H54 (cell line): ENCODE measurements around the gene AHCYL1.

ENCODE experiments used
- DNase-seq: peaks from one replicate; pipeline ENCODE4 v3.0.0; 2011; ENCODE audit warnings: low spot score, mixed read lengths; ENCODE audit not compliant: insufficient read length
- FAIRE-seq: peaks from 3 replicates; lab custom pipeline; 2011; peaks lifted over from hg19 to GRCh38; lab: Jason Lieb, UNC
- POLR2A ChIP-seq: IDR thresholded peaks from 2 replicates; pipeline ENCODE4 v1.6.1; 2011; ENCODE audit warnings: low read depth, mild to moderate bottlenecking, low read length

The AHCYL1 gene

GRCh38 chr1:109959974-109960744, 24.4 kb upstream of the AHCYL1 start:
- TF ChIP-seq POLR2A, result no peak
- DNase-seq, result peak; percentile 57

DNA sequence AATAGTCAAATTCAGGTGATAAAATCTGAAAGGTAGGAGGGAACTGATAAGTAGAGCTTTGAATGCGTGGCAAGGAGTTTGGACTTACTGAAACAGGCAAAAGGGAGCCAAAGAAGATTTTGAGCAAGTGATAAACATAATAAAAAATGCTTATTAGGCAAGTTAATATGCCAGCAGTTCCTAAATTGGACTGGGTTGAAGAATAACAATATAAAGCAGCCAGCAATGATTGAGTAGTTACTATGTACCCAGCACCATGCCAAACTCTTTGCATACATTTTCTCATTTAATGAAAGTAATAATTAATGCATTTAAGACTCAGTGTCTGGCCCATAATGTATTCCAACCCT, 23.8 kb upstream of the AHCYL1 start:
- DNase-seq, result no peak
- no peak for TF ChIP-seq POLR2A
- no peak for FAIRE-seq

More at GRCh38 chr1:109959974-109960744, 24.4 kb upstream of the AHCYL1 start:
- FAIRE-seq, result peak; percentile 99

- DNase-seq (no peak), FAIRE-seq (peak; percentile 88)
- no peak for TF ChIP-seq POLR2A
Observed at GRCh38 chr1:109963864-109964263, 20.7 kb upstream of the AHCYL1 start.

DNA sequence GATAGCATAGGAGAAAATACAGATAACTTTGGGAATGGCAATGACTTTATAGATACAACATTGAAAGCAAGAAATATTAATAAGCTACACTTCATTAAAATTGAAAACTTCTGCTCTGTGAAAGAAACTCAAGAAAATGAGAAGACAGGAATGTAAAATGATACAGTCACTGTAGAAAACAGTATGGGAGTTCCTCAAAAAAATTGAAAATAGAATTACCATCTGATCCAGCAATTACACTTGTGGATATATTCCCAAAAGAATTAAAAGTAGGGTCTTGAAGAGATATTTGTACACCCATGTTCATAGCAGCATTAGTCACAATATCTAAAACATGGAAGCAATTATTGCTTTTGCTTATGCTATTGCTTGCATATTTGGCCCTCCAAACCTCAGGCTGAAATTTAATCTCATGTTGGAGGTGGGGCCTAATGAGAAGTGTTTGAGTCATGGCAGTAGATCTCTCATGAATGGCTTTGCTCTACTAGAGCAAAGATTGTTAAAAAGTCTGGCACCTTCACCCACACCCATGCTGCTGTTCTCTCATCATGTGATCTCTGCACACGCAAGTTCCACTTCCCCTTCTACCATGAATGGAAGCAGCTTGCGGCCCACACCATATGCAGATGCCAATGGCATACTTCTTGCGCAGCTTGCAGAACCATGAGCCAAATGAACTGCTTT, 15.3 kb upstream of the AHCYL1 start:
- FAIRE-seq, result peak; percentile 95
- no peak for TF ChIP-seq POLR2A
- no peak for DNase-seq

DNA sequence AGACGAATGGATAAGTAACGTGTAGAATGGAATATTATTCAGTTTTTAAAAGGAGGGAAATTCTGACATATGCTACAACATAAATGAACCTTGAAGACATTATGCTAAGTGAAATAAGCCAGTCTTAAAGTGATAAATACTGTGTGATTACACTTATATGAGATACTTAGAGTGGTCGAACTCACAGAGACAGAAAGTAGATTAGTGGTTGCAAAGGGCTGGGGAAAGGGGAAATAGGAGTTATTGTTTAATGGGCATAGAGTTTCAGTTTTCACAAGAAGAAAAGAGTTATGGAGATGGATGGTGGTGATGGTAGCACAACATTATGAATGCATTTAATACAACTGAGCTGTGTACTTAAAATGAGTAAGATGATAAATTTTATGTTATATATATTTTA, 14.7 kb upstream of the AHCYL1 start:
- FAIRE-seq (no peak), DNase-seq (no peak)
- TF ChIP-seq POLR2A, result no peak

- DNase-seq, result no peak
- TF ChIP-seq POLR2A, result no peak
- FAIRE-seq, result no peak
Observed at GRCh38 chr1:109971559-109971958, 13.0 kb upstream of the AHCYL1 start.

DNA sequence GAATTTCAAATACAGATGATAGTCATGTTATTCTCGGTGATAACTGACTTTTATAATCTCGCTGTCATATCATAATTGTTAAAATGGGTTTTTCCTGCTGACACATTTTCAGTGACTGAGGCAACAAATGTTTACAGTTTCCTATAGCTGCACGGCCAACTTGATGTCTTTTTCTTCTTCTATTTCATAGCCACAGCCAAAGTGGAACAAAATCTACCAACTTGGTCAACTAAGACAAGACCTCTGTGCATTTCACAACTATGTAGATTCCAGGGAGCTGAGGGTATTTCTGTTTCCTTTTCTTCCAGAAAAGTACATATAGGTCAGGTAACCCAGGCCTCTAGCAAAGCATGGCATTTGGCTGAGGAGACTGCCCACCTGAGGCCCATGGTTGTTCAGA, 10.4 kb upstream of the AHCYL1 start:
- no peak for DNase-seq
- no peak for FAIRE-seq
- TF ChIP-seq POLR2A, result no peak

- DNase-seq (peak; percentile 57), FAIRE-seq (peak; percentile 94)
- no peak for TF ChIP-seq POLR2A
Observed at GRCh38 chr1:109975718-109976117, 8.8 kb upstream of the AHCYL1 start.

DNA sequence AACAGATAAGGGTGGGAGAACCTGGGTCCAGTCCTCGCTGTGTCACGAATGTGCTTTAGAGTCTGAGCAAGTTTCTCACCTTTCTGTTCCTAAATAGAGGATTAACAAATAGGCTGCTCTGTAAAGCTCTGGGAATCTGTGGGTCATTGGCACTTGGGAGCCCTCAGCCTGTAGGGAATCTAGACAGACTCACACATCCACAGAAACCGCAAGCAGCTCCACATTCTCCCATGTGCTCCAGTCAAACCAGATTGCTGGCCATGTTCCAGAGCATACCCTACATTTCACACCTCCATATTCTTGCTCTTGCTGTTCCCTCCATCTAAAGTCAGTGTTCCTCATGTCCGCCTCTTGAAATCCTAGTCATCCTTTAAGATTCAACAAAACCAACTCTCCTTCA, 7.8 kb upstream of the AHCYL1 start:
- FAIRE-seq (no peak), DNase-seq (no peak)
- no peak for TF ChIP-seq POLR2A

GRCh38 chr1:109977225-109977624, 7.3 kb upstream of the AHCYL1 start:
- FAIRE-seq, result no peak
- DNase-seq, result no peak
- TF ChIP-seq POLR2A, result no peak

DNA sequence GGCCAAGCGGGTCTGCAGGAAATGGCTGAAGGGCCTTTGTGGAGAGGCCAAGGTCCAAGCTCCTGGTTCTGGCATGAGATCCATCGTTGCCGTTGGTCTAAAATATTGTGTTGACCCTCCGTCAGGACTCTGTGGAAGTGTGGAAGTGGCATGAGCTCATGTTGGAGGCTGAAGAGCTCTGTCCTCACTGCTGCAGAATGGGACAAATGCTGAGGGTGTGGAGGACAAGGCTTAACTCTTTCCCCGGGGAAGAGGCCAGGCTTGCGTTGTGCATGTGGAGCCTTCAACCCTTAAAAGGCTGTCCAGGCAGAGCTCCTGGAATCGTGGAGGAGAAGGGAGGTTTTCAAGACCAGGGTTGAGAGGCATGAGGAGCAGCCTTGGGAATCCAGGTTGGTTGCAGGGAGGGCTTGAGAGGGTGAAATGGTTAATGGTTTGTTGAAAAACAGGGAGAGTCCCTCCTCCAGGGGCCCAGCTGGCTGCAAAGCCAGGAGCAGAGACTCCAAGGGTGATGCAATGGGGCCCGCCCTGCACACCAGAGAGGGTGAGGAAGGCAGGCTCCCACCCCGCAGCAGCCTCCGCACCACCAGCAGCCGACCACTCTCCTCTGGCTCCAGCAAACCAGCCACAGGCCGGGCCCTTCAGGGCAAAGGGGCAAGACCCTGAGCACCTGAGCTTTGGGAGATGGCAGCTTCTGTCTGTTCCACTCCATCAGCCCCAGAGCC, 6.7 kb upstream of the AHCYL1 start:
- DNase-seq, result no peak
- no peak for TF ChIP-seq POLR2A
- no peak for FAIRE-seq

DNA sequence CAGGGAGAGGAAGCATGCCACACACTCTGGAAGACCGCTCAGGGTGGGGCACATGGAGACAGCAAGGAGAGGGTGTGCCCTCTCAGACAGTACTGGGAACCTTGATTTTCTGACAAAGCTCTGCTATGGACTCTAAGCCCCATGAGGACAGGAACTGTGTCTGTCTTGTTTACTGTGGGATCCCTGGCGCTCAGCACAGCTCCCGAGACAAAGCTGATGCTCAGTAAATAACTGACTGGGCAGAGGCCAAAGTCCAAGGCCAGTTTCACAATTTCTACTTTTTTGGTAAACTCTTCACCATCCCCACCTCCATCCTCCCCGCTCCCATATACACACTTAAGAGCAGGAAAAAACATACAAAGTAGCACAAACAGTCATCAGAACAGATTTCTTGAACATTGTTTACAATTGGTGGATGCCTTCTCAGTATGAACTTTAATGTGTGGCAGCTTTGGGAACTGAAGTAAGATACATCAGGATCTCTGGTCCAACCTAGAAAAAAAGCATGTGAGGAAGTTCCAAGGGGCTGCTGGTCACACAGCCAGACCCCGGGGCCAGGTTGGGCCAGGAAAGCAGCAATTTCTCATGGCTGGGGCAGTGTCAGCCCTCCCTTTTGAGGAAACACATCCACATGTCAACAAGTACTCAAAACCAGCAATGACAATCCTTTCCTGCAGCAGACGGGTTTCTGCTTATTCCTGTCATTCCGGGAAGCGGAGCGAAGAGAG, 5.6 kb upstream of the AHCYL1 start:
- no peak for DNase-seq
- TF ChIP-seq POLR2A, result no peak
- FAIRE-seq, result no peak

DNA sequence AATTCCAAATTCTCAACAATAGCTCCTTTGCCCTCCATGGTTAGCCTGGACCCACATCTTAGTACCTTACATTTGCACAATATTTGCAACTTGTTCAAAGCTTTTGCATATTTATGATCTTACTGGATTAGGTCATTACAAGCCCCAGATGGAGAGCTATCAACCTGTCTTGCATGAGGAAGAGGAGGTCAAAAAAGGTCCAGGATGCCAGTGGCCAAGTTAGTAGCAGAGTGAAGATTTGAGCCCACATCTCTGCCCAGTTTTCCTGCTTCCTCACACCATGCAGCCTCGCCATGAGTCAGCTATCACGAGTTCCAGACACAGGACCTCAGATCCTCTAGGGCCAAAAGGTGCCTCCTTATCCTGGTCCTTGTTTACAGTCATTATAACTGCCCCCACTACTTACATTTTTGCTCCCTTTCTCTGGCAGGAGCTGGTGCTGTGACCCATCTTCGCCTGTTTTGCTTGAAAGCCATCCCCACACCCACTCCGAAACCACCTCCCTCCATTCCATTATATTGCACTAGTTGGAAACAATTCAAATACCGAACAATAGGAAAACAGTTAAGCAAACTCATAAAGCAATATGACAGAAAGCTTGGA, 5.0 kb upstream of the AHCYL1 start:
- TF ChIP-seq POLR2A, result no peak
- FAIRE-seq, result peak; percentile 78
- peak; percentile 68 for DNase-seq
